B cell (primary cell): ENCODE results near the gene CACNA1D. TPM values are rescaled to one million over a fixed set of nuclear protein-coding genes. Genes with fewer than 3 reads are reported as not detected.
A peak's percentile ranks its signal among the peaks of the same experiment; 100 is the strongest.

Experiments used
- ATAC-seq: fragments of 200-7000 bp; cut with Tn5 transposase; one replicate; pipeline ENCODE4 v1.10.0; 2021; ENCODE audit warnings: low read depth, mild to moderate bottlenecking, moderate number of reproducible peaks, moderate library complexity
- CTCF ChIA-PET: fragments of 350-600 bp; sonication (Branson Sonifier 250); formaldehyde crosslinking; loops from one replicate; lab custom pipeline; 2021; ENCODE audit warnings: antibody characterized with exemption, inconsistent platforms; lab: Charles Lee
- POLR2A ChIA-PET: fragments of 350-600 bp; sonication (Branson Sonifier 250); formaldehyde crosslinking; loops from one replicate; lab custom pipeline; 2021; ENCODE audit warnings: antibody characterized with exemption; lab: Charles Lee
- DNase-seq: peaks from one replicate; pipeline ENCODE4 v3.0.0; 2013
- H2AFZ ChIP-seq: 2 replicates; pipeline ENCODE4 v1.6.1; 2012; ENCODE audit warnings: mild to moderate bottlenecking, low read depth, low read length; ENCODE audit not compliant: insufficient read depth, poor library complexity, severe bottlenecking
- H3K27ac ChIP-seq, 2 donors: 1 replicate in 1 of 2; 2 replicates in 1 of 2; pipeline ENCODE4 v1.5.1; 2012 to 2013; ENCODE audit warnings: low read length in 2 of 2, mild to moderate bottlenecking in 2 of 2, moderate library complexity in 1 of 2
- H3K27me3 ChIP-seq, 4 experiments: fragments of 200-600 bp in 1 of 4; sonication (generic) in 1 of 4; replicated peaks in 1 of 4; 1 replicate in 2 of 4; 2 replicates in 2 of 4; pipeline versions ENCODE4 v1.6.1 to v1.7.0; 2013 to 2016; ENCODE audit warnings: low read length in 3 of 4, mild to moderate bottlenecking in 2 of 4, mixed read lengths in 1 of 4, moderate library complexity in 1 of 4; ENCODE audit not compliant: insufficient read depth in 4 of 4, control insufficient read depth in 3 of 4; ENCODE audit errors: control extremely low read depth in 1 of 4
- H3K36me3 ChIP-seq, 2 experiments: replicated peaks in 1 of 2; 1 replicate in 1 of 2; 2 replicates in 1 of 2; pipeline versions ENCODE4 v1.6.1 to v1.7.1; 2013; ENCODE audit warnings: low read length in 1 of 2; ENCODE audit not compliant: insufficient read depth in 2 of 2, control insufficient read depth in 1 of 2; ENCODE audit errors: control extremely low read depth in 1 of 2, extremely low read depth in 1 of 2
- H3K4me1 ChIP-seq, 2 donors: fragments of 200-600 bp in 1 of 2; sonication (generic) in 1 of 2; 1 replicate in 1 of 2; 2 replicates in 1 of 2; pipeline versions ENCODE4 v1.5.1 to v1.6.1; 2013 to 2017; ENCODE audit warnings: low read length in 2 of 2; ENCODE audit not compliant: control insufficient read depth in 2 of 2, insufficient read depth in 2 of 2
- H3K4me2 ChIP-seq: replicated peaks from 2 replicates; pipeline ENCODE3; 2012; ENCODE audit warnings: mild to moderate bottlenecking, low read depth, low read length; ENCODE audit not compliant: poor library complexity, severe bottlenecking
- H3K4me3 ChIP-seq, 5 experiments: fragments of 200-600 bp in 1 of 5; sonication (generic) in 1 of 5; 1 replicate in 3 of 5; 2 replicates in 2 of 5; pipeline versions ENCODE4 v1.5.1 to v1.7.0; 2011 to 2016; ENCODE audit warnings: low read length in 4 of 5, mild to moderate bottlenecking in 4 of 5, low read depth in 2 of 5, control low read depth in 1 of 5, moderate library complexity in 1 of 5; ENCODE audit not compliant: insufficient read depth in 1 of 5; ENCODE audit errors: control extremely low read depth in 1 of 5, extremely low read depth in 1 of 5
- H3K79me2 ChIP-seq: fragments of 200-600 bp; sonication (generic); one replicate; pipeline ENCODE4 v1.6.0; 2016; ENCODE audit warnings: low read length; ENCODE audit not compliant: control insufficient read depth, insufficient read depth
- H3K9ac ChIP-seq: fragments of 200-600 bp; sonication (generic); 2 replicates; pipeline ENCODE4 v1.6.1; 2017; ENCODE audit warnings: mild to moderate bottlenecking, low read length, moderate library complexity
- H3K9me3 ChIP-seq, 3 donors: one replicate each; pipeline versions ENCODE4 v1.6.1 to v1.7.1; 2013; ENCODE audit warnings: low read length in 2 of 3; ENCODE audit not compliant: control insufficient read depth in 2 of 3, insufficient read depth in 1 of 3; ENCODE audit errors: control extremely low read depth in 1 of 3
- H4K20me1 ChIP-seq: 2 replicates; pipeline ENCODE4 v1.6.0; 2012; ENCODE audit warnings: mild to moderate bottlenecking, low read length; ENCODE audit not compliant: insufficient read depth, control insufficient read depth, poor library complexity, severe bottlenecking
- H3K27ac Mint-ChIP-seq: one replicate; pipeline ENCODE4 v1.8.0; 2021; ENCODE audit warnings: mixed read lengths
- H3K27me3 Mint-ChIP-seq: one replicate; pipeline ENCODE4 v1.8.0; 2021; ENCODE audit warnings: mixed read lengths
- H3K4me1 Mint-ChIP-seq: one replicate; pipeline ENCODE4 v1.8.0; 2021; ENCODE audit warnings: mixed read lengths
- H3K4me3 Mint-ChIP-seq: one replicate; pipeline ENCODE4 v1.8.0; 2021; ENCODE audit warnings: mixed read lengths
- H3K9me3 Mint-ChIP-seq: one replicate; pipeline ENCODE4 v1.8.0; 2022; ENCODE audit warnings: mixed read lengths; ENCODE audit not compliant: insufficient read depth
- EZH2 ChIP-seq: IDR thresholded peaks from 2 replicates; pipeline ENCODE4 v1.6.1; 2012; ENCODE audit warnings: borderline replicate concordance, low read depth, mild to moderate bottlenecking, moderate library complexity, low read length; ENCODE audit not compliant: insufficient read depth, poor library complexity, severe bottlenecking
- WGBS: methylation state at CpG from one replicate; pipeline ENCODE4 v1.1.5; 2013; ENCODE audit warnings: missing lambda C conversion rate; ENCODE audit not compliant: insufficient coverage; 5-methylcytosine and 5-hydroxymethylcytosine counted together
- intact Hi-C: fragments of 100-400 bp; cut with micrococcal nuclease; formaldehyde crosslinking; loops from one replicate; pipeline ENCODE4 v1.10.0; 2022
- polyA plus RNA-seq: library from polyadenylated mRNA; depleted of rRNA; stranded (reverse); fragments of >200 nt; gene quantifications from 2 replicates; pipeline ENCODE4 v1.2.3, GENCODE V29; 2012
- total RNA-seq, 2 donors: library from RNA; stranded (reverse); fragments of 120-200 nt in 1 of 2; gene quantifications; 1 replicate in 1 of 2; 2 replicates in 1 of 2; pipeline versions ENCODE4 v1.2.3 to v1.2.4, GENCODE V29; 2013 to 2022
- TF ChIP-seq, protein P1 (sequence below): fragments of 200-600 bp; IDR thresholded peaks from one replicate; pipeline ENCODE4 v1.8.0; 2022; ENCODE audit warnings: antibody characterized with exemption, mild to moderate bottlenecking

Gene CACNA1D
- total and polyA plus RNA-seq, 2 donors (not counting 1 experiment from before 2014, with no cell fraction given) = 0.06 to 0.07 TPM

DNA sequence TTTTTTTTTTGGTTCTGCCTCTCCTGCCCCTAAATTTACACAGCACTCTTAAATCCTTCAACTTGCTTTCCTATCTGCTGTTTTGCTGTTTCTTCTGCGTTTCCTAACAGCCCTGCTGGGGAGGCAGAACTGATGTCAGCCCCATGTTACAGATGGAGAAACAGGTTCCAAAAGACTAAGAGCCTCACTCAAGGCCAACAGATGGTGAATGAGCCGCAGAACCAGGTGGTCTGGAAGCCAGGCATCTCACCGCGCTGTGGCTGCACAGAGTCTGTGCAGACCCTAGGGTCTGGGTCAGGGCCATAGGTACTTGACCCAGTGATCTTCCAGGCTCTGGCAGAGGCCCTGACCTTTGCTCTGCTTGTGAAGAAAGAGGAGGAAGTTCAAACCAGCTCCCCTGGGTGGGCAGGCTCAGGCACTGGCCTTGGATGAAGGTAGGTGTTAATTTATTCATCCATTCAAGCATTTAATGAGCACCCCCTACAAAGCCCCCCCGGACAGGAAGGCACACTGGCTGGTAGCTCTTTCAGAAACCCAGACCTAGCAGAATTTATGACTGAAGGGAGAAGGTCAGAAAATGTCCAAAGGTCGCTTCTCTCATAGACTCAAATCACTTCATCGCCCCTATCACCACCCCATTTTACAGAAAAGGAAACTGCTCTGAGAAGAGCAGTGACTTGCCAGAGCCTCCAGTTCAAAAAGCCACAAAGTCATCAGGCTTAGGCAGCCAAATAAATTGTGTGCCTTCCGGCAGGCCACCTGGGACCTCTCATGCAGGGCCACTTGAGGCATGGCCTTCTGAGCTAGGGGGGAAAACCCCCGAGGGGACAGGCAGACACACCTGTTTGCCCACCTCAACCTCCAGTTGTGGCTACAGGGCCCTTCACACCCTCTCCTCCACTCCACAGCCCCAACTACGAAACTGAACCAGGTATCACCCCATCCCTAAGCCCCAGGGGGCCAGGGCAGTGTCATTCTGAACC, 349.1 kb downstream of the CACNA1D start:
- no peaks in the 10 kb centered on the region for H4K20me1 ChIP-seq
- 72% methylated on average over 8 of the region's 10 CpGs for WGBS
- CTCF ChIA-PET = no interaction called here
- DNase-seq = no peak
- Mint-ChIP-seq H3K4me1 (peaks cover 27% of the 10 kb centered on the region), H3K27me3 (peaks cover 34% of the 10 kb centered on the region), H3K9me3 (no peaks in the 10 kb centered on the region), H3K27ac (no peak overlapping the region), H3K4me3 (peak overlapping the region; percentile 29)
- no peak overlapping the region for H3K27ac ChIP-seq
- H3K36me3 ChIP-seq = no peaks in the 10 kb centered on the region
- H3K9ac ChIP-seq = no peak overlapping the region
- intact Hi-C loops = no loop called here
- H3K4me1 ChIP-seq = peaks cover 14 to 21% of the 10 kb centered on the region in 2 donors
- H3K27me3 ChIP-seq = peaks cover 0 to 45% (median 15%) of the 10 kb centered on the region in 4 experiments
- peaks cover 0 to 8% (median 0%) of the 10 kb centered on the region in 3 donors for H3K9me3 ChIP-seq
- POLR2A ChIA-PET = no interaction called here
- H3K4me3 ChIP-seq = no peak overlapping the region
- no peak for ATAC-seq
- no peak overlapping the region for H3K4me2 ChIP-seq
- no peaks in the 10 kb centered on the region for H3K79me2 ChIP-seq
- no peak overlapping the region for H2AFZ ChIP-seq
- no peak for TF ChIP-seq EZH2
- TF ChIP-seq, protein P1, sequence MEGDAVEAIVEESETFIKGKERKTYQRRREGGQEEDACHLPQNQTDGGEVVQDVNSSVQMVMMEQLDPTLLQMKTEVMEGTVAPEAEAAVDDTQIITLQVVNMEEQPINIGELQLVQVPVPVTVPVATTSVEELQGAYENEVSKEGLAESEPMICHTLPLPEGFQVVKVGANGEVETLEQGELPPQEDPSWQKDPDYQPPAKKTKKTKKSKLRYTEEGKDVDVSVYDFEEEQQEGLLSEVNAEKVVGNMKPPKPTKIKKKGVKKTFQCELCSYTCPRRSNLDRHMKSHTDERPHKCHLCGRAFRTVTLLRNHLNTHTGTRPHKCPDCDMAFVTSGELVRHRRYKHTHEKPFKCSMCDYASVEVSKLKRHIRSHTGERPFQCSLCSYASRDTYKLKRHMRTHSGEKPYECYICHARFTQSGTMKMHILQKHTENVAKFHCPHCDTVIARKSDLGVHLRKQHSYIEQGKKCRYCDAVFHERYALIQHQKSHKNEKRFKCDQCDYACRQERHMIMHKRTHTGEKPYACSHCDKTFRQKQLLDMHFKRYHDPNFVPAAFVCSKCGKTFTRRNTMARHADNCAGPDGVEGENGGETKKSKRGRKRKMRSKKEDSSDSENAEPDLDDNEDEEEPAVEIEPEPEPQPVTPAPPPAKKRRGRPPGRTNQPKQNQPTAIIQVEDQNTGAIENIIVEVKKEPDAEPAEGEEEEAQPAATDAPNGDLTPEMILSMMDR = no peak
